Fibroblast of the aortic adventitia (primary cell): Measurements from ENCODE around the gene CCL26. TPM values are rescaled to one million over a fixed set of nuclear protein-coding genes. Genes with fewer than 3 reads are reported as not detected.

ENCODE experiments used
- DNase-seq: peaks from one replicate; pipeline ENCODE4 v3.0.0-alpha.2; 2010; ENCODE audit warnings: low read depth
- H3K4me3 ChIP-seq: 2 replicates; pipeline ENCODE4 v1.5.1; 2011; ENCODE audit warnings: low read depth, mild to moderate bottlenecking, control low read depth, low read length, moderate library complexity
- CTCF ChIP-seq: IDR thresholded peaks from 2 replicates; pipeline ENCODE4 v1.5.1; 2011; ENCODE audit warnings: mild to moderate bottlenecking, low read length, control low read depth, inconsistent platforms; ENCODE audit not compliant: insufficient read depth
- total RNA-seq: library from RNA; depleted of rRNA; stranded (reverse); fragments of >200 nt; gene quantifications from 2 replicates; pipeline ENCODE4 v1.2.3, GENCODE V29; 2012; ENCODE audit warnings: low replicate concordance

The CCL26 gene
- total RNA-seq, 1 donor: 1.2 TPM

GRCh38 chr7:75807452-75807851, 35.4 kb upstream of the CCL26 start:
- no peak for DNase-seq
- no peak overlapping the region for H3K4me3 ChIP-seq
- no peak for TF ChIP-seq CTCF

- no peak for DNase-seq
- no peak overlapping the region for H3K4me3 ChIP-seq
- no peak for TF ChIP-seq CTCF
Measured at GRCh38 chr7:75806560-75807307, 34.7 kb upstream of the CCL26 start.

- no peak overlapping the region for H3K4me3 ChIP-seq
- no peak for TF ChIP-seq CTCF
- no peak for DNase-seq
Measured at GRCh38 chr7:75804705-75805104, 32.7 kb upstream of the CCL26 start.

- no peak for TF ChIP-seq CTCF
- no peak overlapping the region for H3K4me3 ChIP-seq
- no peak for DNase-seq
Measured at GRCh38 chr7:75804004-75804403, 32.0 kb upstream of the CCL26 start.

- no peak for TF ChIP-seq CTCF
- H3K4me3 ChIP-seq: no peak overlapping the region
- no peak for DNase-seq
Measured at GRCh38 chr7:75802552-75802821, 30.5 kb upstream of the CCL26 start.

- H3K4me3 ChIP-seq: no peak overlapping the region
- DNase-seq: no peak
- TF ChIP-seq CTCF: no peak
Measured at GRCh38 chr7:75798770-75799169, 26.8 kb upstream of the CCL26 start.

- no peak for DNase-seq
- no peak overlapping the region for H3K4me3 ChIP-seq
- TF ChIP-seq CTCF: no peak
Measured at GRCh38 chr7:75796420-75796819, 24.4 kb upstream of the CCL26 start.
